GM20000 (cell line): Measurements from ENCODE around the gene ACTL9.

Experiments
- DNase-seq: peaks from one replicate; pipeline ENCODE4 v3.0.0; 2012; ENCODE audit warnings: low spot score
- CTCF ChIP-seq: IDR thresholded peaks from 2 replicates; pipeline ENCODE4 v1.5.1; 2012; ENCODE audit warnings: mild to moderate bottlenecking, control low read depth; ENCODE audit errors: extremely low read depth, missing control alignments

ACTL9 gene

GRCh38 chr19:8655340-8655709, 43.3 kb downstream of the ACTL9 start:
- no peak for TF ChIP-seq CTCF
- DNase-seq, result no peak

GRCh38 chr19:8654591-8655339, 43.8 kb downstream of the ACTL9 start:
- peak; percentile 90 for TF ChIP-seq CTCF

GRCh38 chr19:8648240-8648639, 50.4 kb downstream of the ACTL9 start:
- DNase-seq, result no peak
- no peak for TF ChIP-seq CTCF

More at GRCh38 chr19:8654591-8655339, 43.8 kb downstream of the ACTL9 start:
- DNase-seq, result peak; percentile 77
